ENCODE results near the gene ANKEF1.

ANKEF1 gene

GRCh38 chr20:10040070-10040975, 5.5 kb downstream of the ANKEF1 start:
- TF ChIP-seq REST (IDR thresholded peaks at IDR 0.05; ENCODE audit: insufficient read depth in 1 of 2, low read depth in 2 of 2, low read length in 2 of 2): no peak
- TF ChIP-seq SIN3A (IDR thresholded peaks at IDR 0.05; ENCODE audit: borderline replicate concordance, insufficient read depth, low read length): no peak
- no peak for TF ChIP-seq FOXP2 (optimal IDR thresholded peaks at IDR 0.05; ENCODE audit: borderline replicate concordance, extremely low read depth, extremely low read length, insufficient read depth)
- no peak for TF ChIP-seq POLR2AphosphoS5 (IDR thresholded peaks at IDR 0.05; ENCODE audit: low read depth, low read length)
- no peak for TF ChIP-seq TAF1 (IDR thresholded peaks at IDR 0.05; ENCODE audit: borderline replicate concordance, insufficient read depth, low read length)

DNA sequence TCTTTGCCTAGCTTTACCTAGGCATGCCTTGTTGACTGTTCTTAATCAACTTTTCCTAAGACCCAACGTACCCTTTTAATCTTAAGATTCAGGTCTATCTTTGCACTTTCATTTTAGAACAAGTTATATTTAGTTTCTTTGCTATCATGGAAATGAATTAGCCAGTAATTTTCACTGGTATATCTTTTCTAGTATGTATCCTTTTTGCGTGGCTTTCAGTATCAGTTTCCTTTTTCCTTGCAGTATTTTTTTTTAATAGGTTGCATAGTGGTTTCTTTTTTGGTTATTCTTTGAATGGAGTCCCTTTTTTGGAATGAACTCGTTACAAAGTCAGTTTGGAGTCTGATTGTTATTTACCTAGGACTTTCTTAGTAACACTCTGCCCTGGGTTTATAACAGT, 7.3 kb downstream of the ANKEF1 start:
- no peak for TF ChIP-seq SIN3A (IDR thresholded peaks at IDR 0.05; ENCODE audit: borderline replicate concordance, insufficient read depth, low read length)
- TF ChIP-seq TAF1 (IDR thresholded peaks at IDR 0.05; ENCODE audit: borderline replicate concordance, insufficient read depth, low read length): no peak
- no peak for TF ChIP-seq FOXP2 (optimal IDR thresholded peaks at IDR 0.05; ENCODE audit: borderline replicate concordance, extremely low read depth, extremely low read length, insufficient read depth)
- TF ChIP-seq POLR2AphosphoS5 (IDR thresholded peaks at IDR 0.05; ENCODE audit: low read depth, low read length): no peak

DNA sequence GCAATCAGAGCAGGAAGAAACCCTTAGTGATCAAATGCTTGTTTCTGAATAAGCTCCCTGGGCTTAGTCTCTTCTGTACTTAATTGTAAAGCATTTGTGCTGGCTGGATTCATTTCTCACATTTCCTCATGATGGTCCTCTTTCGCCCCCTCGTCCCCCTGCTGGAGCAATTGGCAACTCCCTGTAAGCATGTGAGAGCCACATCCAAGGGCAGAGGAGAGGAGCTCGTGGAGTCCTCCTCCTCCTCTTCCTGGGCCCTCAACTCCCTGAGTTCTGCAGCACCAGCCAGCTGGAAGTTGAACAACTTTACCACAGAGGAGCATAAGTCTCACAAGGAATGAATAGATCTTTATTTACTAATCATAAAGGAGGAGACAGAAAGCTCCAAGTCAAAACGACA, 12.6 kb downstream of the ANKEF1 start:
- no peak for TF ChIP-seq TAF1 (IDR thresholded peaks at IDR 0.05; ENCODE audit: borderline replicate concordance, insufficient read depth, low read length)
- no peak for TF ChIP-seq POLR2AphosphoS5 (IDR thresholded peaks at IDR 0.05; ENCODE audit: low read depth, low read length)
- TF ChIP-seq FOXP2 (optimal IDR thresholded peaks at IDR 0.05; ENCODE audit: borderline replicate concordance, extremely low read depth, extremely low read length, insufficient read depth): no peak
- TF ChIP-seq REST (IDR thresholded peaks at IDR 0.05; ENCODE audit: insufficient read depth in 1 of 2, low read depth in 2 of 2, low read length in 2 of 2): no peak
- no peak for TF ChIP-seq SIN3A (IDR thresholded peaks at IDR 0.05; ENCODE audit: borderline replicate concordance, insufficient read depth, low read length)

DNA sequence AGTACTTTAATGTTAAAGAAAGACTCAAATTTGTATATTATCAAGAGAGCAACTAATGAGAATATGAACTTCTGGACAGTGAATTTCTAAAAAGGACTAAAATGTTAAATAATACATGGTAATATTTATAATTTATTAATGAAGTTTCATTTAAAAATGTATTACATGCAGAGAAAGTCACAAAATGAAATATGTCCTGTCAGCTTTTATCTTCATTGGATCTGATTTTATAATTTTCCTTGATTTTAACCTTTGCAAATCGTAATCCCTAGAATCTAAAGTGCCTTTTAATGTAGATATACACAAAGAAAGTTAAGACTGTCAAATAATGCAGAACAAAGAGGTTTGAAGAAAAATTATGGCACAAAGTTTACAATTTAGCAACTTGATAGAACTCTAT, 16.4 kb downstream of the ANKEF1 start:
- no peak for TF ChIP-seq POLR2AphosphoS5 (IDR thresholded peaks at IDR 0.05; ENCODE audit: low read depth, low read length)
- no peak for TF ChIP-seq TAF1 (IDR thresholded peaks at IDR 0.05; ENCODE audit: borderline replicate concordance, insufficient read depth, low read length)
- TF ChIP-seq FOXP2 (optimal IDR thresholded peaks at IDR 0.05; ENCODE audit: borderline replicate concordance, extremely low read depth, extremely low read length, insufficient read depth): no peak
- TF ChIP-seq REST (IDR thresholded peaks at IDR 0.05; ENCODE audit: insufficient read depth in 1 of 2, low read depth in 2 of 2, low read length in 2 of 2): no peak
- no peak for TF ChIP-seq SIN3A (IDR thresholded peaks at IDR 0.05; ENCODE audit: borderline replicate concordance, insufficient read depth, low read length)

GRCh38 chr20:10059006-10059405, 24.2 kb downstream of the ANKEF1 start:
- TF ChIP-seq FOXP2 (optimal IDR thresholded peaks at IDR 0.05; ENCODE audit: borderline replicate concordance, extremely low read depth, extremely low read length, insufficient read depth): no peak
- TF ChIP-seq TAF1 (IDR thresholded peaks at IDR 0.05; ENCODE audit: borderline replicate concordance, insufficient read depth, low read length): no peak
- no peak for TF ChIP-seq REST (IDR thresholded peaks at IDR 0.05; ENCODE audit: insufficient read depth in 1 of 2, low read depth in 2 of 2, low read length in 2 of 2)
- TF ChIP-seq POLR2AphosphoS5 (IDR thresholded peaks at IDR 0.05; ENCODE audit: low read depth, low read length): no peak
- no peak for TF ChIP-seq SIN3A (IDR thresholded peaks at IDR 0.05; ENCODE audit: borderline replicate concordance, insufficient read depth, low read length)

Data from PFSK-1 (cell line).